Gastrocnemius medialis (tissue), 4 donors: ENCODE results near the gene PLPP1.

ENCODE experiments used
- POLR2A ChIP-seq, 2 donors: fragments of 450-650 bp; IDR thresholded peaks; one replicate each; pipeline ENCODE4 v1.6.1; 2017; ENCODE audit warnings: antibody characterized with exemption in 2 of 2, mild to moderate bottlenecking in 2 of 2, moderate library complexity in 2 of 2
- TF ChIP-seq, protein P1 (sequence below), 5 experiments: fragments of 450-650 bp in 3 of 5; fragments of 200-600 bp in 2 of 5; sonication (generic) in 2 of 5; IDR thresholded peaks in 4 of 5; conservative IDR thresholded peaks in 1 of 5; 1 replicate in 4 of 5; 2 replicates in 1 of 5; pipeline ENCODE4 v1.5.1; 2016 to 2019; ENCODE audit warnings: antibody characterized with exemption in 5 of 5, mild to moderate bottlenecking in 3 of 5, moderate library complexity in 3 of 5

DNA sequence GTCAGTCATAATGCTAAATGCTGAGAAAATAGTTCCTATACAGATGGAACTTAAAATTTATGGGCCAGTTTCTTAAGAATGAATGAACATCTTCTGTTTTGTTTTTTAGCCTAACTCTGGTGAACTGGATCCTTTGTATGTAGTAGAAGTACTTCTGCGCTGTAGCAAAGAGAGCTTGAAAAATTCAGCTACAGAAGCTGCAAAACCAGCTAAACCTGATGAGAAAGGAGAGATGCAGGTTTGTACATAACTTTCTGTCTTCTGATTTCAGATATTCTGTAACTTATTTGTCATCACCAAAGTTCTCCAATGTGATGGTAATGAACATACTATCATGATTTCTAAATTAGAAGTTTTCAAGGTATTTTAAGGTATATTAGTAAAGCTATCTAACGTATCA, 146.9 kb downstream of the PLPP1 start:
- TF ChIP-seq POLR2A (IDR thresholded peaks at IDR 0.05): no peak
- TF ChIP-seq, protein P1, sequence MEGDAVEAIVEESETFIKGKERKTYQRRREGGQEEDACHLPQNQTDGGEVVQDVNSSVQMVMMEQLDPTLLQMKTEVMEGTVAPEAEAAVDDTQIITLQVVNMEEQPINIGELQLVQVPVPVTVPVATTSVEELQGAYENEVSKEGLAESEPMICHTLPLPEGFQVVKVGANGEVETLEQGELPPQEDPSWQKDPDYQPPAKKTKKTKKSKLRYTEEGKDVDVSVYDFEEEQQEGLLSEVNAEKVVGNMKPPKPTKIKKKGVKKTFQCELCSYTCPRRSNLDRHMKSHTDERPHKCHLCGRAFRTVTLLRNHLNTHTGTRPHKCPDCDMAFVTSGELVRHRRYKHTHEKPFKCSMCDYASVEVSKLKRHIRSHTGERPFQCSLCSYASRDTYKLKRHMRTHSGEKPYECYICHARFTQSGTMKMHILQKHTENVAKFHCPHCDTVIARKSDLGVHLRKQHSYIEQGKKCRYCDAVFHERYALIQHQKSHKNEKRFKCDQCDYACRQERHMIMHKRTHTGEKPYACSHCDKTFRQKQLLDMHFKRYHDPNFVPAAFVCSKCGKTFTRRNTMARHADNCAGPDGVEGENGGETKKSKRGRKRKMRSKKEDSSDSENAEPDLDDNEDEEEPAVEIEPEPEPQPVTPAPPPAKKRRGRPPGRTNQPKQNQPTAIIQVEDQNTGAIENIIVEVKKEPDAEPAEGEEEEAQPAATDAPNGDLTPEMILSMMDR (IDR thresholded peaks at IDR 0.05 in 4 of 5, conservative IDR thresholded peaks at IDR 0.05 in 1 of 5): no peak
